ENCODE measurements around the gene LRRC8B. TPM values are rescaled to one million over a fixed set of nuclear protein-coding genes. Genes with fewer than 3 reads are reported as not detected.

The LRRC8B gene
- total and polyA plus RNA-seq, 2 of the 8 experiments (the other 6 are each of a cell fraction or from before 2014, with no cell fraction given) = 18.4 to 29.2 TPM

DNA sequence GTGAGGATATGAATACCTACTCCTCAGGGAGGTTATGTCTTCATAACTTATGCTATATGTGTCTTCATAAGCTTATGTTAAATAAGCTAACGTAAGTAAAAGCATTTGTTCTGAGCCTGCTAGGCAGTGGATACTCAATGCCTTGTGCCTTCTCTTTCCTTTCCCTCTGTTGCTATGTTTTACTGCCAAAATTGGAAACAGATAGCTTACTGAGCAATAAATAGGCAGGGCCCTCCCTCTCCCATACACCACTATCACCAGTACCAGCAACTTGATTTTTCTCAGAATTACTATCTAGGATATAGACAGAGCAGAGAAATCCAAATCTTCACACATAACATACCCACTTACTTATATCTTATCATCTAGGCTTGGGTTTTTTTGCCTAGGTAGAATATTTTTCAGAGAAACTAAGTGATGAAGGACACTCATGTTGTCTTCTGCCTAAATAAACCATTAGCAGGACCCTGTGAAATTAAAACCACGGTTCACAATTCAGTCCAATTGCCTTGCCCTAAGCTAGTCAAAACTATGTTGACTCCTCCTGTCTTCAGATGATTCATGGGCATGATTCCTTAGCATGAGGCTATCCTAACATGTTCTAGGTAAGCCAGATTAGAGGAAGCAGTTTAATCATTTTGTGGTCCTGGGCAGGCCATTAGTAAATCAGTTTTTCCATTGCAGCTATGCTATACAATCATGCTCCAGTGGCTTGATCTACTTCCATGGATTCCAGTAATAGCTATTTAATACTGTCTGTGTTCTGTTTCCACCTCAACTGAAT, 92.4 kb downstream of the LRRC8B start:
- Histone ChIP-seq H3K56ac (replicated peaks; ENCODE audit: insufficient read length, low read depth, low read length) (no peak overlapping the region), H3K9ac (replicated peaks in 1 of 4; ENCODE audit: extremely low read depth in 1 of 4, low read depth in 3 of 4, low read length in 3 of 4) (no peak overlapping the region), H2AK5ac (ENCODE audit: low read depth, low read length) (no peak overlapping the region), H4K20me1 (replicated peaks in 1 of 2; ENCODE audit: control insufficient read depth in 1 of 2, insufficient read depth in 2 of 2, low read length in 2 of 2) (no peaks in the 10 kb centered on the region), H3K4ac (replicated peaks; ENCODE audit: insufficient read length, low read depth, low read length) (no peak overlapping the region), H4K91ac (replicated peaks; ENCODE audit: insufficient read length, low read length) (no peak overlapping the region), H2BK120ac (replicated peaks; ENCODE audit: low read depth, low read length) (no peak overlapping the region), H3K4me1 (replicated peaks in 1 of 4; ENCODE audit: control insufficient read depth in 3 of 4, insufficient read depth in 4 of 4, low read length in 3 of 4) (no peaks in the 10 kb centered on the region), H3K27me3 (replicated peaks in 1 of 4; ENCODE audit: control insufficient read depth in 3 of 4, extremely low read depth in 1 of 4, insufficient read depth in 3 of 4, low read length in 3 of 4) (no peaks in the 10 kb centered on the region; a peak in 1 of 7 replicates), H3K18ac (ENCODE audit: extremely low read depth, low read length) (no peak overlapping the region), H3K79me2 (ENCODE audit: control insufficient read depth in 1 of 2, insufficient read depth in 2 of 2, low read length in 2 of 2) (no peaks in the 10 kb centered on the region), H2AFZ (ENCODE audit: low read length) (no peak overlapping the region), H2BK20ac (ENCODE audit: low read length) (no peak overlapping the region), H3K23me2 (ENCODE audit: low read depth, low read length) (no peaks in the 10 kb centered on the region), H3K4me3 (ENCODE audit: extremely low read depth in 1 of 4, insufficient read depth in 2 of 4, low read depth in 3 of 4, low read length in 4 of 4) (no peak overlapping the region), H4K8ac (ENCODE audit: extremely low read depth, insufficient read depth, low read length) (no peak overlapping the region), H3K79me1 (ENCODE audit: low read depth, low read length) (no peaks in the 10 kb centered on the region; the same call in 1 of the 2 replicates), H3K23ac (ENCODE audit: insufficient read length) (no peak overlapping the region), H3K14ac (ENCODE audit: insufficient read length) (no peak overlapping the region), H2BK5ac (ENCODE audit: low read depth, low read length) (no peak overlapping the region), H3K36me3 (ENCODE audit: control insufficient read depth in 2 of 4, insufficient read depth in 4 of 4, low read length in 3 of 4) (peaks cover 0 to 9% (median 0%) of the 10 kb centered on the region in 4 experiments; a peak in 2 of 8 replicates), H2BK12ac (ENCODE audit: low read depth, low read length) (no peak overlapping the region), H3K4me2 (ENCODE audit: insufficient read depth in 1 of 2, low read depth in 2 of 2, low read length in 2 of 2) (no peak overlapping the region), H3K9me3 (ENCODE audit: insufficient read depth in 2 of 2, low read depth in 1 of 2, low read length in 1 of 2) (peaks cover 5 to 10% of the 10 kb centered on the region in 2 experiments; a peak in 2 of 4 replicates), H2BK15ac (ENCODE audit: low read length) (no peak overlapping the region), H3K27ac (ENCODE audit: low read depth, low read length) (no peak overlapping the region), H4K5ac (ENCODE audit: insufficient read length, low read depth, low read length) (no peak overlapping the region)
- CTCF ChIA-PET (ENCODE audit: partially characterized antibody) = interaction anchor here (0.8 to 4.3 kb wide), 18 partner anchors 10 to 644 kb away, joined by 3 to 22 read pairs (median 4); partner anchors contain the start of gene LRRC8C
- FAIRE-seq (no peak), DNase-seq (ENCODE audit: low read depth in 1 of 2, low spot score in 2 of 2) (no peak)
- TF ChIP-seq RXRA (IDR thresholded peaks at IDR 0.05; ENCODE audit: insufficient read depth, low read depth, low read length) = no peak
- TF ChIP-seq HDAC2 (IDR thresholded peaks at IDR 0.05; ENCODE audit: borderline replicate concordance in 1 of 2, low read depth in 2 of 2, low read length in 2 of 2) = no peak
- TF ChIP-seq, protein P1, sequence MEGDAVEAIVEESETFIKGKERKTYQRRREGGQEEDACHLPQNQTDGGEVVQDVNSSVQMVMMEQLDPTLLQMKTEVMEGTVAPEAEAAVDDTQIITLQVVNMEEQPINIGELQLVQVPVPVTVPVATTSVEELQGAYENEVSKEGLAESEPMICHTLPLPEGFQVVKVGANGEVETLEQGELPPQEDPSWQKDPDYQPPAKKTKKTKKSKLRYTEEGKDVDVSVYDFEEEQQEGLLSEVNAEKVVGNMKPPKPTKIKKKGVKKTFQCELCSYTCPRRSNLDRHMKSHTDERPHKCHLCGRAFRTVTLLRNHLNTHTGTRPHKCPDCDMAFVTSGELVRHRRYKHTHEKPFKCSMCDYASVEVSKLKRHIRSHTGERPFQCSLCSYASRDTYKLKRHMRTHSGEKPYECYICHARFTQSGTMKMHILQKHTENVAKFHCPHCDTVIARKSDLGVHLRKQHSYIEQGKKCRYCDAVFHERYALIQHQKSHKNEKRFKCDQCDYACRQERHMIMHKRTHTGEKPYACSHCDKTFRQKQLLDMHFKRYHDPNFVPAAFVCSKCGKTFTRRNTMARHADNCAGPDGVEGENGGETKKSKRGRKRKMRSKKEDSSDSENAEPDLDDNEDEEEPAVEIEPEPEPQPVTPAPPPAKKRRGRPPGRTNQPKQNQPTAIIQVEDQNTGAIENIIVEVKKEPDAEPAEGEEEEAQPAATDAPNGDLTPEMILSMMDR (IDR thresholded peaks at IDR 0.05; ENCODE audit: control extremely low read depth in 1 of 3, insufficient read depth in 1 of 3, low read depth in 1 of 3, low read length in 3 of 3) = no peak
- TF ChIP-seq CBX8 (IDR thresholded peaks at IDR 0.05; ENCODE audit: borderline replicate concordance, low read depth, low read length) = no peak
- no peak for TF ChIP-seq KDM4A (IDR thresholded peaks at IDR 0.05; ENCODE audit: low read depth, low read length, severe bottlenecking)
- TF ChIP-seq TAF1 (IDR thresholded peaks at IDR 0.05; ENCODE audit: low read depth, low read length) = no peak
- TF ChIP-seq BRCA1 (IDR thresholded peaks at IDR 0.05; ENCODE audit: low read depth, low read length) = no peak
- POLR2A ChIA-PET (ENCODE audit: partially characterized antibody) = no interaction called here
- WGBS, 2 experiments (ENCODE audit: extremely low coverage in 1 of 2, insufficient coverage in 1 of 2, insufficient read length in 1 of 2, insufficient replicate concordance in 2 of 2, low coverage in 1 of 2, low lambda C conversion rate in 2 of 2, missing lambda C conversion rate in 1 of 2) = 80% methylated on average over 2 of the region's 2 CpGs; no CpG with 5 or more reads in 1 of the 2 experiments

Data from H1 (cell line).